Measurements from ENCODE around the gene GLIPR1. TPM values are rescaled to one million over a fixed set of nuclear protein-coding genes. Genes with fewer than 3 reads are reported as not detected.

The GLIPR1 gene
- total RNA-seq, 1 experiment from 2014 or later = 0.13 TPM

- no peak overlapping the region for H2BK5ac ChIP-seq (ENCODE audit: insufficient read length, low read length)
- H3K27ac Mint-ChIP-seq = no peak overlapping the region
- no peaks in the 10 kb centered on the region for H3K9me3 Mint-ChIP-seq
- peaks cover 7 to 32% (median 29%) of the 10 kb centered on the region in 3 experiments for H3K36me3 Mint-ChIP-seq (ENCODE audit: insufficient read depth in 1 of 3, low read depth in 3 of 3)
- H4K91ac ChIP-seq (ENCODE audit: insufficient read length, low read depth, low read length) = no peak overlapping the region
- H3K23ac ChIP-seq (ENCODE audit: insufficient read length, low read depth, low read length) = no peak overlapping the region
- H3K9ac ChIP-seq (ENCODE audit: extremely low read depth, insufficient read length, low read length) = no peak overlapping the region
- no peaks in the 10 kb centered on the region for H3K27me3 ChIP-seq (ENCODE audit: insufficient read depth, low read length)
- H4K8ac ChIP-seq (replicated peaks; ENCODE audit: insufficient read length, low read depth, low read length) = no peak overlapping the region
- H3K27ac ChIP-seq (ENCODE audit: insufficient read length, low read depth, low read length) = no peak overlapping the region
- no peak for TF ChIP-seq CTCF (conservative IDR thresholded peaks at IDR 0.05)
- H3K9me3 ChIP-seq (ENCODE audit: control insufficient read depth, low read depth, low read length) = no peaks in the 10 kb centered on the region
- H2BK120ac ChIP-seq (ENCODE audit: low read depth, low read length, poor library complexity, severe bottlenecking) = no peak overlapping the region
- no peak for DNase-seq
- no peak overlapping the region for H3K4me3 Mint-ChIP-seq
- no peak overlapping the region for H3K14ac ChIP-seq (ENCODE audit: insufficient read depth, low read length)
- H4K5ac ChIP-seq (ENCODE audit: insufficient read length, low read depth, low read length) = no peak overlapping the region
- no peaks in the 10 kb centered on the region for H3K27me3 Mint-ChIP-seq (ENCODE audit: low read depth)
- no peaks in the 10 kb centered on the region for H3K4me1 ChIP-seq (ENCODE audit: insufficient read depth, low read length)
- H4K20me1 ChIP-seq (ENCODE audit: control insufficient read depth, insufficient read depth, insufficient read length) = no peaks in the 10 kb centered on the region
- no peak overlapping the region for H2BK20ac ChIP-seq (ENCODE audit: low read depth, low read length, poor library complexity, severe bottlenecking)
- peaks cover 2% of the 10 kb centered on the region for H3K79me1 ChIP-seq (ENCODE audit: insufficient read depth, low read depth, low read length, poor library complexity, severe bottlenecking)
- H2AK5ac ChIP-seq (ENCODE audit: insufficient read length, low read length) = no peak overlapping the region
- H3K56ac ChIP-seq (ENCODE audit: insufficient read length, low read depth, low read length) = no peak overlapping the region
- H3K18ac ChIP-seq (ENCODE audit: insufficient read length, low read depth, low read length) = no peak overlapping the region
- no peak overlapping the region for H3T11ph ChIP-seq (ENCODE audit: low read length)
- H3K4ac ChIP-seq (ENCODE audit: low read depth, low read length) = no peak overlapping the region
- H2BK15ac ChIP-seq (ENCODE audit: low read depth, low read length) = no peak overlapping the region
- peaks cover 23% of the 10 kb centered on the region; the same call in 1 of the 2 replicates for H3K79me2 ChIP-seq (ENCODE audit: insufficient read depth, low read length)
- H2BK12ac ChIP-seq (ENCODE audit: insufficient read length, low read depth, low read length) = no peak overlapping the region
- WGBS (ENCODE audit: extremely low coverage, insufficient read length, low lambda C conversion rate) = no CpG with 5 or more reads among the region's 2 CpGs
- peaks cover 12 to 17% of the 10 kb centered on the region in 2 experiments for H3K4me1 Mint-ChIP-seq
- H3K23me2 ChIP-seq (ENCODE audit: insufficient read length, low read depth, low read length, poor library complexity, severe bottlenecking) = no peaks in the 10 kb centered on the region
- H3K4me2 ChIP-seq (ENCODE audit: insufficient read depth, insufficient read length, low read length) = no peak overlapping the region
- no peak overlapping the region for H2AFZ ChIP-seq (ENCODE audit: low read length)
Measured at GRCh38 chr12:75508159-75508558, 27.6 kb downstream of the GLIPR1 start.
